ENCODE measurements around the gene LRPPRC.
"Not testable (repeated sequence)": the region's sequence is repeated elsewhere in the genome, so short reads cannot be mapped to it uniquely, and the experiment has no call there.

The LRPPRC gene

GRCh38 chr2:43995733-43996533 lies at the start of gene LRPPRC:
LRPPRC (minus strand) TSS chr2:43995989; CDS start chr2:43995947, 42 bp downstream.
- peak; percentile 85 for DNase-seq

- no peak for DNase-seq
These were observed 49.3 kb upstream of the LRPPRC start for GRCh38 chr2:44045061-44045460.

GRCh38 chr2:44044281-44044720 lies 48.5 kb upstream of the LRPPRC start:
- peak; percentile 73 for DNase-seq

- no peak for DNase-seq
These were observed 44.6 kb upstream of the LRPPRC start for GRCh38 chr2:44040365-44040764.

DNA sequence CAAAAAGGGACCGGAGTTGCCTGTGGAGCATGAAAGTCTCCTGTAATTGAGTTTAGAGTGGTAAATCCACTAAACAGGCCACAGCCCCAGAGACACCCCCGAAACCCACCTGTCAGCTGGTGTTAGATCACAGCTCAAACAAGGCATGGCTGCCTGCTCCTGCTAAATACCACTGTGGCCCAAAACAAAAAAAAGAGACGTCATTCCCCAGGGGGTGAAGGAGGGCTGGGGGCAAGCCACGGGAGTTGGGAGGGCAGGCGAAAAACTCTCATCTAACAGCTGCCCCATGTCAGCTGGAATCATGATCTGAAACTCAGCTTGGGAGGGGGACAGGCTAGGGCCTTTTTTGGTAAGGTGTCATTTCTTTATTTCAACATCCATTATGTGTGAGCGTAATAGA lies 42.5 kb upstream of the LRPPRC start:
- no peak for DNase-seq

DNA sequence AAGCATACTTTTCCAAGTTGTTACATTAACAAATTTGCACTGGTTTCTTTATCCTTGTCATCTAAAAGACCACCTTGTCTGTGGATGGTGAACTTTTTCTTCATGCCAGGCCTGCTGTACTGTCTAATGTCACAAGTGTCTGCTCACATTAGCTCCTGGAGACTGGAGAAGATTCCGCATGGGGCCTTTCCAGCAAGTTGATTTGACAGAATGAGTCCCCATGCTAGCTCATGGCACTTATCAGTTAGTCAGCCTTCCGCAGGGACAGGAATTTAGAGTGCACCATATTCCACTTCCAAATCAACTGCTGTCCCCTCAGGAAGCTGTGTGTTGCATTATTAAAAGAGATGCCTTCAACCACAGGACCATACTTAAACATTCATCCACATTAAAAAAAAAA lies 41.4 kb upstream of the LRPPRC start:
- DNase-seq, result no peak

DNA sequence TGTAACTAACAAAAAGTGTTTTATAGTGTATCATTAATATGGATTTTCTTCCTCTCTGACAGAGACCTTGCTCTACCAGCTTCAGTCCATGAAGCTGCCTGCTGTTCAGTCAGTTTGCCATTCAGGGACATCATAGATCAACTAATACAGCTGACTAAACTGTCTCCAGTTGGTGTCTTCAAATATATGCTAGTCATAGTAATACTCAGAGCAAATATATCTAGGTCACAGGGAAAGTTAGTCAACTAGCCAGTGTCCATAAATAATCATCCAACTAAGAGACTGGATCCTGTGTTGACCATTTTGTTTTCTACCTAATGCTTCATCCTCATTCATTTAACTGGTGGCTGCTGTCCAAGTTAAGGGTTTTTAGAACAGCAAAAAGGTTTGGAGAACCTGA lies 38.2 kb upstream of the LRPPRC start:
- no peak for DNase-seq

- not testable (repeated sequence) for DNase-seq
These were observed 31.3 kb upstream of the LRPPRC start for GRCh38 chr2:44027076-44027475.

DNA sequence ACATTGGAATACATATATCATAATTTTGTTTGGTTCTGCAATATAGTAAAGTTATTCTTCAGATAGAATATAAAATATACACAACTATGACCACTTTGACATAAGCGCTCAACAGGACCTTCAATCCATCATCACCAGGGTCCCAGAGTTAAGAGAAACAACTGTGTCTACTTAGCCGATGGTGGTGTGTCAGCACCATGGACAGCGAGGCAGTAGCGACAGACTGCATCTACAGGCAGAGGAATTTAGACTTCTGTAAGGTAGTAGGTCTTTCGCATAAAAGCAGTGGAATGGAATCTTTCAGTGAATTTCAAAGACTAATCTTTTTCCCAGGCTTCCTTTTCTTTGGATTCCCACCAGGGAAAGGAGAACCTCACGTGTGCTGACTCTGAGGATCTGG lies 20.5 kb upstream of the LRPPRC start:
- peak; percentile 23 for DNase-seq

DNA sequence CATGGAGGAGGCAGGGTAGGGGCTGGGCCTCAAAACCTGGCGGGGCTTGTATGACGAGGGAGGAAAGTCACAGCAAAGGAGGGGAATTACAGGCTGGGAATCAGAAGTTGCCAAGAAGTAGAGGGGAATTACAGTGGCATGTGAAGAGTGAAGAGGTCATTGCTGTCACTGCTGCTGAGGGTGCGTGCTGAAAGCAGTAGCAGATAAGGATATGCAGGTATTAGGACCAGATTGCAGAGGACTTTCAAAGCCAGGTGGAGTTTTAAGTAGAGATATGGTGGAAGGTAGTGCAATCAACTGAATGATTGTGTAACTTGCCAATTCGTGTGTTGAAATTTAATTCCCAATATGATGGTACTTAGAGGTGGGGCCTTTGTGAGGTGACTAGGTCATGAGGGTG lies 19.4 kb upstream of the LRPPRC start:
- DNase-seq, result no peak

- not testable (repeated sequence) for DNase-seq
These were observed 17.4 kb upstream of the LRPPRC start for GRCh38 chr2:44013205-44013604.

- no peak for DNase-seq
These were observed 14.5 kb upstream of the LRPPRC start for GRCh38 chr2:44010266-44010665.

DNA sequence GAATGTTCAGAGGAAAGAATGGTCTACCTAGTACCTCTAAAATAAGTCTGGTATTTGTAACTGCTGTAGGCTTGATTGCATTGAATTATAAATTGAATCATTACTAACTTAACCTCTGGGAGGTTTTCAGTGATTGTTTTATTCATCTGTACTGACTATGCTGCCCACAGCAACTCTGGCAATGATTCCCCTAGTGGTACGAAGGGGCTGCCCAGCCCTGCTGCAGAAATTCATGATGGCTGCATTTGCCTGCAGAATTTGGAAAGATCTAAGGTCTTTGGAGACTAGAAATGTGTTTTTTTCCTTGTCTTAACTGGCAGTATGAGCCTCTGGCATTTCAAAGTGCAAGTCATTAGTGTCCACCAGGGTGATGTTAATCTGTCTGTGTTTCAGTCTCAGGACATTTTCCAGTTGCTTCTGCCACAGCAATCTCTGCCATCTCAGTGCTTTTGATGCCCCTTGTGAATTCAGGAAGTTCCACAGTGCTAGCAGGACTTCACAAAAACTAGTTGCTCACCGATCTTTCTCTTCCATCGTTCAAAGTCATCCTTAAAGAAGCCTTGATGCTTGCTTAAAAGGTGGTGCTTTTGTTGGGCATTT lies 13.4 kb upstream of the LRPPRC start:
- DNase-seq, result no peak

DNA sequence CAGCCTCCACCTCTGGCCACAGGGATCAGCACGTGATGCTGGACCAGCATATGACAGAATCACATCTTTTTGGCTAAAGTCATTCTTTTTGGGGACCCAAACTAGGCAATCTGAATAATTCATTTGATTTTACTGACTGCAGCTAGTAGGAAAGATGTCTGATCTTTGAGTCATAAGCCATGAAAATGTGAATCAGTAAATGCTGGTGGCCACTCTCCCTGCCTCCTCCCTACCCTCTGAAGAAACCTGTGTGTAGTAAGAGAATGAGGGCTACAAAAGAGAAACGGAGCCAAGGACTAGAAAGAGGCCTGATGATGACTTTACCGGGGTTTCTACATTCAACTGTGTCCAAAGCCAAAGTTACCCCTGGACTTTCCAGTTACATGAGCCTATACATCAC lies 10.1 kb upstream of the LRPPRC start:
- DNase-seq, result no peak

DNA sequence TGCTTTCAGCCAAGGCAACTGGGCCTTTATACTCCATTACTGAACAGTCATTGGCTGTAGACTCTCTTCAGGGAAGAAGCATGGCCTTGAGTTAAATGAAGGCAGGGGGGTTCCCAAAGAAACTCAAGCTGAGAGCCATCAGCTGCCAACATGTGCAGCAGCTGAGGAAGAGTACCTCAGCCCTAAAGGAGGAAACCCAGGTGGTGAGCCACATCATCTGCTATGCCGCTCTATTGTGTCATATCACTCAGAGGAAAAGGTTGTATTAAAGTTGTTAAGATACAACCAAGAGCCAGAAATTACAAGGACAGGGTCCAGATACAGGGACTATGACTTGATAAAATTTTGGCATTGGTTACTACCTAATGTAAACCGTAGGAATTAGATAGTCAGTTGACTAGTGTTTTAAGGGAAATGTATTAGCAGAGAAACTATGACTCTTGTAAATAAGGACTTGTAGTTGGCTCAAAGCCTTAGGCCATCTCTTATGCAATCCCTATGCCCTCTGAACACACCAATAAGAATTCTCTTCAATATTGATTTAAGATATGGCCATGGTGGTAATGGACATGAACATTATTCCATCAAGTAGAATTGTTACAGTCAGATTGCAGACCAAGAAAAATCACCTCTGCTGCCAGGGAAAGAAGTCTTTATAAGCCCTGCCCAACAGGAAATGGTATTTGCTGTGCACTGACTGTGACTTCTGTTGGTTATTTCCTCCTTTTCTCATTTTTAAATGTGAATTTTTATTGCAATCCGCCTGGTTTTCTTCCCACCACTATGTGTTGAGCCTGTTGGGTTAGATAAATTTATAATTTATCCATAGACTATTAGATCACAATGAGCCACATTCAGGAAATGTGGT lies 9.2 kb upstream of the LRPPRC start:
- no peak for DNase-seq

GRCh38 chr2:44001716-44002115 lies 5.9 kb upstream of the LRPPRC start:
- DNase-seq, result no peak

DNA sequence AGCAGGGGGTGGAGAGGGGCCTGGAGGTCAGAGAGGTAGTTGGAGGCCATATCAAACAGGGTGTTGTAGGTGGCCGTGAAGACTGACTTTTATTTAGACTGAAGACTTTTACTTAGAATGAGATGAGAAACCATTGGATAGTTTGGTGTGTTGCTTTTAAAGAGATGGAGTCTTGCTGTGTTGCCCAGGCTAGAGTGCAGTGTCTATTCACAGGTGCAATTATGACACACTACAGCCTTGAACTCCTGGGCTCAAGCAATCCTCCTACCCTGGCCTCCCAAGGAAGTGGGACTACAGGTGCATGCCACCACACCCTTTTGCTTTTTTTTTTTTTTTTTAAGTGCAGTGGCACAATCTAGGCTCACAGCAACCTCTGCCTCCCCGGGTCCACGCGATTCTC lies 2.5 kb upstream of the LRPPRC start:
- DNase-seq, result no peak

GRCh38 chr2:43993437-43993836 lies 2.4 kb downstream of the LRPPRC start:
- no peak for DNase-seq

DNA sequence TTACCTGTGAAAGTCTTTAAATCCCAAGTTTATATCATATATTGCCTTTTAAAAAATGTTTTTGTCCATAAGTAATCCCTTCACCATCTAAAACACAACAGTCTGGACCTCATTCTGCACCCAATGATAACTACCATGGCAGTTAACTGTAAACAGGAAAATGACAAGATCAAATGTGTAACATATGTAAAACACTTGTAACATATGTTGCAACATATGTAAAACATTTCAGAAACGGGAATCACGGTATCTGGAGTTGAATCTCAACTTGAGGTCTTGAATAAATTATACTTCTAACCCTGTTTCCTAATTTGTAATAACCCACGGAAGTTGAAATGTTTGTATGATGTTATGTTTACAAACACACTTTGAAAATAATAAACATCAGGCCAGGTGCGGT lies 6.2 kb downstream of the LRPPRC start:
- DNase-seq, result no peak

- DNase-seq, result no peak
These were observed 9.2 kb downstream of the LRPPRC start for GRCh38 chr2:43986600-43986999.

- DNase-seq, result no peak
These were observed 10.4 kb downstream of the LRPPRC start for GRCh38 chr2:43985359-43985758.

GRCh38 chr2:43984533-43984932 lies 11.3 kb downstream of the LRPPRC start:
- DNase-seq, result no peak

DNA sequence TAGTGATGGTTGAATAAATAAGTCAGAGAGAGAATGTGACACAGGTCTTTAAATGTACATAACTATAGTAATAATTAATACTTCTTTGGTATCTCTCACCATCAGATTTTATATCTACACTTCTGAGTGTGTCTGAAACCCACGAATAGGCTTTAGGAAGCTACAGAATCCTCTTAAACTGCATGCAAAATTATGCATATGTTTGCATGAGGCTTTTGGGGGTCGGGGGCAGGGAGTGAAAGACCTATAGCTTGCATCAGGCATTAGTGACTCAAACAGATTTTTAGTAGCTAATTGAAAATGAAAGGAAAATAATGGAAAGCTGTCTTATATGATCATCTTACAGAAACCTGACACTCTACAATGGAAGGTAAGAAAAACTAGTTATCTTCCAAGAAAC lies 14.9 kb downstream of the LRPPRC start:
- DNase-seq, result no peak

Measured in activated CD4-positive, alpha-beta T cell treated with anti-CD3 and anti-CD28 coated beads, Interleukin-2, amount 50 U/mL, for 1 hour (primary cell).